MM.1S (cell line): ENCODE data around the gene LYPD1.

Source experiments
- DNase-seq: peaks from one replicate; pipeline ENCODE4 v3.0.0-alpha.2; 2015
- H2AFZ ChIP-seq: fragments of 300-600 bp; sonication (generic); 2 replicates; pipeline ENCODE4 v1.6.0; 2016; ENCODE audit warnings: antibody characterized with exemption, low read length
- H3F3A ChIP-seq: fragments of 300-600 bp; sonication (generic); 2 replicates; pipeline ENCODE4 v1.6.1; 2016; ENCODE audit warnings: mild to moderate bottlenecking, antibody characterized with exemption, low read length, moderate library complexity, mixed read lengths; ENCODE audit not compliant: insufficient read depth
- H3K27ac ChIP-seq: fragments of 300-600 bp; sonication (generic); 2 replicates; pipeline ENCODE4 v1.5.1; 2016; ENCODE audit warnings: mild to moderate bottlenecking, low read length
- H3K27me3 ChIP-seq: fragments of 300-600 bp; sonication (generic); replicated peaks from 2 replicates; pipeline ENCODE4 v1.6.0; 2016; ENCODE audit warnings: low read length; ENCODE audit not compliant: insufficient read depth
- H3K36me3 ChIP-seq: fragments of 300-600 bp; sonication (generic); replicated peaks from 2 replicates; pipeline ENCODE4 v1.6.1; 2016; ENCODE audit warnings: mild to moderate bottlenecking, low read length, mixed read lengths; ENCODE audit not compliant: insufficient read depth
- H3K4me1 ChIP-seq: fragments of 300-600 bp; sonication (generic); 2 replicates; pipeline ENCODE4 v1.6.1; 2016; ENCODE audit warnings: low read length, mixed read lengths
- H3K4me2 ChIP-seq: fragments of 300-600 bp; sonication (generic); 2 replicates; pipeline ENCODE4 v1.6.0; 2016; ENCODE audit warnings: low read depth, low read length
- H3K4me3 ChIP-seq: fragments of 300-600 bp; sonication (generic); 2 replicates; pipeline ENCODE4 v1.5.1; 2016; ENCODE audit warnings: low read length, mixed read lengths
- H3K79me2 ChIP-seq: fragments of 300-600 bp; sonication (generic); 2 replicates; pipeline ENCODE4 v1.6.1; 2016; ENCODE audit warnings: mixed run types, low read length, mixed read lengths
- H3K9ac ChIP-seq: fragments of 300-600 bp; sonication (generic); 2 replicates; pipeline ENCODE4 v1.6.1; 2016; ENCODE audit warnings: low read length, mixed read lengths
- H3K9me2 ChIP-seq: fragments of 300-600 bp; sonication (generic); replicated peaks from 2 replicates; pipeline ENCODE4 v1.6.1; 2016; ENCODE audit warnings: mild to moderate bottlenecking, low read length, mixed read lengths; ENCODE audit not compliant: insufficient read depth
- H3K9me3 ChIP-seq: fragments of 300-600 bp; sonication (generic); replicated peaks from 2 replicates; pipeline ENCODE4 v1.6.1; 2016; ENCODE audit warnings: mild to moderate bottlenecking, low read length, mixed read lengths; ENCODE audit not compliant: insufficient read depth
- H4K20me1 ChIP-seq: fragments of 300-600 bp; sonication (generic); 2 replicates; pipeline ENCODE4 v1.6.1; 2016; ENCODE audit warnings: mild to moderate bottlenecking, low read length, moderate library complexity, mixed read lengths; ENCODE audit not compliant: insufficient read depth
- CTCF ChIP-seq: fragments of 300-600 bp; sonication (generic); IDR thresholded peaks from 2 replicates; pipeline ENCODE4 v1.5.1; 2016; ENCODE audit warnings: antibody characterized with exemption, low read length, mixed read lengths
- EZH2 ChIP-seq: fragments of 300-600 bp; sonication (generic); optimal IDR thresholded peaks from 2 replicates; pipeline ENCODE3; 2017; ENCODE audit warnings: low read depth, mild to moderate bottlenecking, antibody characterized with exemption, low read length, mixed read lengths
- EZH2phosphoT487 ChIP-seq: fragments of 300-600 bp; sonication (generic); IDR thresholded peaks from 2 replicates; pipeline ENCODE4 v1.6.1; 2018; ENCODE audit warnings: antibody characterized with exemption, low read length

Gene LYPD1

GRCh38 chr2:132618734-132619133 lies 51.3 kb downstream of the LYPD1 start:
- no peaks in the 10 kb centered on the region for H3F3A ChIP-seq
- H3K27ac ChIP-seq = no peak overlapping the region
- H3K4me3 ChIP-seq = no peak overlapping the region
- H3K4me2 ChIP-seq = no peak overlapping the region
- H3K9me2 ChIP-seq = no peaks in the 10 kb centered on the region
- no peaks in the 10 kb centered on the region for H4K20me1 ChIP-seq
- H3K4me1 ChIP-seq = no peaks in the 10 kb centered on the region
- no peaks in the 10 kb centered on the region for H3K27me3 ChIP-seq
- no peak for DNase-seq
- no peak overlapping the region for H3K9ac ChIP-seq
- TF ChIP-seq CTCF (no peak), EZH2 (no peak), EZH2phosphoT487 (no peak)
- no peaks in the 10 kb centered on the region for H3K9me3 ChIP-seq
- no peaks in the 10 kb centered on the region for H3K36me3 ChIP-seq
- H3K79me2 ChIP-seq = no peaks in the 10 kb centered on the region
- H2AFZ ChIP-seq = no peak overlapping the region

- Histone ChIP-seq H3K9me2 (no peaks in the 10 kb centered on the region), H3K79me2 (no peaks in the 10 kb centered on the region), H3K9me3 (no peaks in the 10 kb centered on the region), H3K4me2 (no peak overlapping the region), H3K36me3 (no peaks in the 10 kb centered on the region), H4K20me1 (no peaks in the 10 kb centered on the region), H3K9ac (no peak overlapping the region), H3K27ac (no peak overlapping the region), H3F3A (no peaks in the 10 kb centered on the region), H3K4me1 (no peaks in the 10 kb centered on the region), H2AFZ (no peak overlapping the region), H3K4me3 (no peak overlapping the region), H3K27me3 (no peaks in the 10 kb centered on the region)
- DNase-seq = no peak
- TF ChIP-seq EZH2 = no peak
- TF ChIP-seq EZH2phosphoT487 = no peak
- no peak for TF ChIP-seq CTCF
Measured at GRCh38 chr2:132617989-132618388, 52.0 kb downstream of the LYPD1 start.

GRCh38 chr2:132615329-132616085 lies 54.5 kb downstream of the LYPD1 start:
- Histone ChIP-seq H3K9me3 (no peaks in the 10 kb centered on the region), H3F3A (no peaks in the 10 kb centered on the region), H3K27ac (no peak overlapping the region), H4K20me1 (no peaks in the 10 kb centered on the region), H3K36me3 (no peaks in the 10 kb centered on the region), H3K9me2 (no peaks in the 10 kb centered on the region), H3K79me2 (no peaks in the 10 kb centered on the region), H3K27me3 (no peaks in the 10 kb centered on the region), H3K4me3 (no peak overlapping the region), H3K9ac (no peak overlapping the region), H2AFZ (no peak overlapping the region), H3K4me2 (no peak overlapping the region), H3K4me1 (no peaks in the 10 kb centered on the region)
- DNase-seq = no peak
- no peak for TF ChIP-seq CTCF
- TF ChIP-seq EZH2phosphoT487 = no peak
- TF ChIP-seq EZH2 = no peak
